GM18861 (cell line): ENCODE data around the gene OPHN1.
A peak's percentile ranks its signal among the peaks of the same experiment; 100 is the strongest.

ENCODE experiments used
- ATAC-seq: cut with Tn5 transposase; IDR thresholded peaks from one replicate; pipeline ENCODE4 v1.9.1; 2021; ENCODE audit not compliant: unreplicated experiment

The OPHN1 gene

GRCh38 chrX:68183612-68184214 lies 249.6 kb downstream of the OPHN1 start:
- peak; percentile 59 for ATAC-seq

DNA sequence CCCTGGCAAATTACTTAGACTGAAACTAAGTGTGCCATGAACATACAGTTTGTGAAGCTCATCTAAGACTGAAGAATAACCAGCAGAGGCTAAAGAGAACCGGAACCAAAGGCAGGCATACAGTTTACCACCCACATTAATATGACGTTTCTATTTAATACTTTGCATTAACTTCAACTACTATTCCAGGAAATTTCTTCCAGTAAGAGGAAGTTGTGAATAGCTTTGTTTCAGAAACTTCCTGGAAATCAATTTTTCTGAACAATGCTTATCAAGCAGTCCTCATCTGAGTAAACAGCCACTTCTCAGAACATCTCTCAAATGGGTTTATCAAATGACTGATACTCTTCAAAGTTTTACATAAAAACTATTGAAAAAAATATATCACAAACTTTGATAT lies 252.7 kb downstream of the OPHN1 start:
- no peak for ATAC-seq

GRCh38 chrX:68179355-68179754 lies 253.9 kb downstream of the OPHN1 start:
- ATAC-seq, result no peak

- no peak for ATAC-seq
These were observed 255.8 kb downstream of the OPHN1 start for GRCh38 chrX:68177542-68177941.

DNA sequence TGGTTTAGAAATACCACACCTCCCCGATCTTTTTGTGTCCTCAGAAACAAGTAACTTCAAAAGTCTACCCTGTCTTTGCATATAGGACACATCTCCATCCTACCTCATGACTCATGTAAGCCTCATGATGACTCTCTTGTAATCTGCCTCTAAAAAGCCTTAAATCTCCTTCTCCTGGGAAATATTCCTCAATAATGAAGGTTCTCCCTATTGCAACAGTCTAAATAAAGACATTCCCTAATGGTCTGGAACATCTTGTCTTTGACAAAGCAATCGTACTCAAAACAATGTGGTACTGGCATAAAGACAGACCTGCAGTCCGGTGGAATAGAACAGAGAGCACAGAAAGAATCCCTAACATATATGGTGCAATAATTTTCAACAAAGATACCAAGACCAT lies 257.7 kb downstream of the OPHN1 start:
- ATAC-seq, result no peak

DNA sequence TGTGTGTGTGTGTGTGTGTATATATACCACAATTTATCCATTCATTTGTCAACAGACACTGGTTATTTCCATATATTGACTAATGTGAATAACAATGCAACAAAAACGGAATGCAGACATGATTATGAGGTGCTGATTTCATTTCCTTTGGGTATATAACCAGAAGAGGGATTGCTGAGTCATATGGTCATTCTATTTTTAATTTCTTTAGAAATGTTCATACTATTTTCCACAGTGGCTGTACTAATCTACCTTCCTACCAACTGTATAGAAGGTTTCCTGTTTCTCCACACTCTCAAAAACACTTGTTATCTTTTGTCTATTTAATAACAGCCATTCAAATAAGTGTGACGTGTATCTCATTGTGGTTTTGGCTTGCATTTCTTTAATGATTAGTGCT lies 269.9 kb downstream of the OPHN1 start:
- no peak for ATAC-seq

- no peak for ATAC-seq
These were observed 285.4 kb downstream of the OPHN1 start for GRCh38 chrX:68147848-68148247.

DNA sequence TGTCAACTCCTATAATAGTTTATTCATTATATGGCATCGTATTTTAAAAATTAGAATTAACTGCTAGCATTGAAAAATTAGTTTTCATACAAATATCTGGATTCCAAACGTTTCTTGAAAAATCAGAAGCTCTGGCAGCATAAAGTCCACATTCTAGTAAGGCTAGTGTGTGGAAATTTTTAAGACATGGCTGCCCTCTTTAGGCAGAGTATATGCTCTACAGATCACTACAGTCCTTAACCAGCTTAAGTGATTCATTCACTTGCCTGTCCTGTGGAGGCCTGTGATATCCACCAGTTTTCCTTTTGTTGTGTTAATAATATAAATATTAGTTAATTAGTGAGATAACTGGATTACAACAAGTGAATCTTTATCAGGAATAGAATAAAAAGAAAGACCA lies 287.2 kb downstream of the OPHN1 start:
- no peak for ATAC-seq

- ATAC-seq, result no peak
These were observed 293.5 kb downstream of the OPHN1 start for GRCh38 chrX:68139791-68140190.

- no peak for ATAC-seq
These were observed 300.1 kb downstream of the OPHN1 start for GRCh38 chrX:68133181-68133580.

DNA sequence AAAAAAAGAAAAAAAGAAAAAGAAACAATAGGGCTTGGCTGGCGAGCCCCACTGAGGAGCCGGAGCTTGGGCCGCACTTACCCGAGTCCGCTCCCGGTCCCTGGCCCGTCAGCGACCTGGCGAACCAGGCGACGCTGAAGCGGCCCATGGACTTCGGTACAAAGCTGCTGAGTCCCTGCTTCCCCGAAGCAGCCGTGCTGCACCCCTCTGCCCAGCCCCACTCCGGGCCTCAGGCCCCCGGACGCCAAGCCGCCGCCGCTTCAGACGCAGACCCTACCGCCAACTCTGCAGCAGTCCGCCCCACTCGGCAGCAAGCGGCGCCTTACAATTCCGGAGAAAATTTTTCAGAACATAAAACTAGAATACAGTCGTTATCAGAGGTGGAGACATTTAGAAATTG lies 300.5 kb downstream of the OPHN1 start:
- ATAC-seq, result no peak

DNA sequence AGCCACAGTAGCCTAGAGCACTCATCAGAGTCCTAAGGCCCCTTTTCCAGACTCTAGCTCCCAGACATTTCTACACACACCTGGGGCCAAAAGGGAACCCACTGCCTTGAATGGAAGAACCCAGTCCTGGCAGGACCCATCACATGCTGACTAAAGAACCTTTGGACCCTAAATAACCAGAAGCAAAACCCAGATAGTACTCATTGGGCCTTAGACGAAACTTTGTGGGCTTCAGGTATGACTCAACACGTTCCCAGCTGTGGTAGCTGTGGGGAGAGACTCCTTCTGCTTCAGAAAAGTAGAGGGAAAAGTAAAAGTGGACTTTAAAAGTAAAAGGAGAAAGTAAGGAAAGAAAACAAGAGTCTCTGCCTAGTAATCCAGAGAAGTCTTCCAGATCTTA lies 311.5 kb downstream of the OPHN1 start:
- no peak for ATAC-seq

GRCh38 chrX:68121371-68121770 lies 311.9 kb downstream of the OPHN1 start:
- no peak for ATAC-seq

GRCh38 chrX:68115371-68115770 lies 317.9 kb downstream of the OPHN1 start:
- no peak for ATAC-seq

DNA sequence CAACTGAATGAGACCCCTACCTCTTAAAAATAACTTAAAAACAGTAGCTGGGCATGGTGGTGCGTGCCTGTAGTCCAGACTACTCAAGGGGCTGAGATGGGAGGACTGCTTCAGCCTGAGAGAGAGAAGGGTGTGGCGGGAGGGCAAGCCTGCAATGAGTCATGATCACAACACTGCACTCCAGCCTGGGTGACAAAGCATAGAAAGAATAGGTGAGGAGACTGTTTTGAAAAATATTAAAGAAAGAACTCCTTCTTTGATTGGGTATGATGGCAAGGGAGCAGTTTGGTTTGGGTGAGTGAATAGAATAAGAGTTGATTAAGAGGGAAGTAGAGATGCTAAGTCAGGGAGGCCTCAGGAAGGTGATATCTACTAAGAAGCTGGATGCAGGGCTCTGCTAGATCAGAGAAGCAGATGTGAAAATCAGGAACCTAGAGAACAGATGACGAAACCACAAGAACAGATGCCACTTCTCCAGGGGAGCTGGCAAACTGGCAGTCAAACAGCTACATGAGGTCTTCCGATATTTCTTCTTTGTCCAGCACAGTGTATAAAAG lies 318.6 kb downstream of the OPHN1 start:
- no peak for ATAC-seq

GRCh38 chrX:68113837-68114572 lies 319.3 kb downstream of the OPHN1 start:
- no peak for ATAC-seq

GRCh38 chrX:68112321-68112720 lies 321.0 kb downstream of the OPHN1 start:
- no peak for ATAC-seq

- no peak for ATAC-seq
These were observed 324.1 kb downstream of the OPHN1 start for GRCh38 chrX:68109162-68109561.

DNA sequence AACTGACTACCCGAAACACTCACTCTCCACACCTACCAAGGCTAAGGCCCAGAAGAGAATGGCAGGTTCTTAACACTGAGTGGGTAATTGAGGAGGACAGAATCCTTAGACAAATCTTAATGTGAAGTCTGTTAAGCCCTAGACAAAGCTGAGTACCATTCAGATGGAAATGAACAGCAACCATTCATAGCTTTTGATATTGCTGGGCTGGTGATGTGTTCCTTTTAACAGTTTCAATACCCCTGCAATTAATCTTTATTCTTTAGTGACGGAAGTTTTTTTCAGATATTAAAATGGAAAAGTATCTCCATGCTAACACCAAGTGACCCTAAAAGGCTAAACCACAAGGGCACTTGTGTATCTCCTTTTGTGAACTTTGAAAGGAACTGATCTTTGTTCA lies 334.9 kb downstream of the OPHN1 start:
- no peak for ATAC-seq

DNA sequence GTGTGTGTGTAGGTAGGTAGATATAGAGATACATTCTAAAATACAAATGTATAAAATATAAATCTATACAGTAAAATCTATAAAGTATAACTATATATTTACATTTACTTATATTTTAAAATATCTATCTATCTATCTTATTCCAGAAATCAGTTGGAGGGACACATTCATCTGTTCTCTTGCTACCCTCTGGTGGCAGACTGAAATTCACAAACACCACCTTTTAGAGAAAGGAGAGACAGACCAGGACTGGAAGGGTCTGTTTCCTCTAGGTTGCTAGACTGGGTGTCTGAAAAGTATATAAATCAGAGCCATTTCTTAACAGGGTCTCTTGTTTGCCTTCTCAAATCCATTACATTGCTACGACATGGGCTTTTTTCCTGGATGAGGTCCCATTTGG lies 343.0 kb downstream of the OPHN1 start:
- no peak for ATAC-seq

GRCh38 chrX:68087526-68087925 lies 345.8 kb downstream of the OPHN1 start:
- ATAC-seq, result no peak

- no peak for ATAC-seq
These were observed 346.6 kb downstream of the OPHN1 start for GRCh38 chrX:68086709-68087108.

DNA sequence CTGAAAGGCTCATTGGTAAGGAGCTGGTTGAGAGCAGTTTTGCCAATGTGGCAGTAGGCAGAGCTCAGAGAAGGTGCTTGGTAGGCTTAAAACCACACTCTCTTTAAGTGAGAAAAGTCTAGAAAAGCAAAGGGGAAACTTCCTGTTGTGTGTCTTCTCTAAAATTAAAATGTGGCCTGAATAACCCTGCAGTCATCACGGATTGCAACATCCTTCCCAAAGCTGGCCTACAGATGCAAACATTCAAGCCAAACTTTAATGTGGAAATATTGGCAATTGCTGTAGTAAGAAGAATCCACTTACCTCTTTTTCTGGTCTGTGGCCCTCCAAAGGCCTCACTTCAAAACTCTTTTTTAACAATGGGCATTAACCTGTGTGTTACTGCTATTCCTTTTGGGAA lies 348.5 kb downstream of the OPHN1 start:
- no peak for ATAC-seq
